GM19455 (cell line): ENCODE measurements around the gene GNB3.

Source experiments
- ATAC-seq: cut with Tn5 transposase; IDR thresholded peaks from one replicate; pipeline ENCODE4 v1.9.1; 2021; ENCODE audit not compliant: unreplicated experiment

Gene GNB3

GRCh38 chr12:6836851-6837250 is 3.9 kb upstream of the GNB3 start:
- ATAC-seq = no peak

- no peak for ATAC-seq
Observed at GRCh38 chr12:6837370-6838060, 3.2 kb upstream of the GNB3 start.

- no peak for ATAC-seq
Observed at GRCh38 chr12:6838854-6839253, 1.9 kb upstream of the GNB3 start.

- ATAC-seq = peak; percentile 90
Observed at GRCh38 chr12:6839482-6840201, 1.1 kb upstream of the GNB3 start.

- ATAC-seq = no peak
Observed at GRCh38 chr12:6840330-6840729, 395 bp upstream of the GNB3 start.

GRCh38 chr12:6842075-6842474 is 1.4 kb downstream of the GNB3 start:
- no peak for ATAC-seq

- ATAC-seq = no peak
Observed at GRCh38 chr12:6843118-6843902, 2.6 kb downstream of the GNB3 start.

- ATAC-seq = no peak
Observed at GRCh38 chr12:6845395-6845794, 4.7 kb downstream of the GNB3 start.

GRCh38 chr12:6846316-6846869 is 5.7 kb downstream of the GNB3 start:
- no peak for ATAC-seq

GRCh38 chr12:6847676-6848075 is 7.0 kb downstream of the GNB3 start:
- no peak for ATAC-seq

- ATAC-seq = no peak
Observed at GRCh38 chr12:6849427-6849826, 8.7 kb downstream of the GNB3 start.

- no peak for ATAC-seq
Observed at GRCh38 chr12:6849976-6850560, 9.3 kb downstream of the GNB3 start.

GRCh38 chr12:6850796-6851152 is 10.0 kb downstream of the GNB3 start:
- ATAC-seq = no peak

GRCh38 chr12:6851153-6851920 is 10.6 kb downstream of the GNB3 start, which contains the start of gene CDCA3:
Gene CDCA3 (minus strand): TSS chr12:6851286. CDS start chr12:6850952, 334 bp downstream.
- peak; percentile 54 for ATAC-seq

- peak; percentile 70 for ATAC-seq
Observed at GRCh38 chr12:6851921-6852650, 11.4 kb downstream of the GNB3 start, which contains the start of gene USP5. Gene USP5 (plus strand): TSS chr12:6852150. CDS start chr12:6852180, 30 bp downstream.

- ATAC-seq = no peak
Observed at GRCh38 chr12:6852651-6853354, 12.1 kb downstream of the GNB3 start.

- ATAC-seq = no peak
Observed at GRCh38 chr12:6853626-6854025, 12.9 kb downstream of the GNB3 start.

GRCh38 chr12:6854036-6854435 is 13.3 kb downstream of the GNB3 start:
- ATAC-seq = no peak

GRCh38 chr12:6855322-6855721 is 14.6 kb downstream of the GNB3 start:
- ATAC-seq = no peak
